GM10847 (cell line): ENCODE measurements around the gene KCNG2.

Source experiments
- POLR2A ChIP-seq: IDR thresholded peaks from 2 replicates; pipeline ENCODE4 v1.6.1; 2011; ENCODE audit not compliant: insufficient read length; ENCODE audit errors: extremely low read depth

The KCNG2 gene

GRCh38 chr18:79927607-79928562, 130.1 kb downstream of the KCNG2 start:
- no peak for TF ChIP-seq POLR2A

- no peak for TF ChIP-seq POLR2A
These were observed 130.8 kb downstream of the KCNG2 start for GRCh38 chr18:79928563-79928960.

DNA sequence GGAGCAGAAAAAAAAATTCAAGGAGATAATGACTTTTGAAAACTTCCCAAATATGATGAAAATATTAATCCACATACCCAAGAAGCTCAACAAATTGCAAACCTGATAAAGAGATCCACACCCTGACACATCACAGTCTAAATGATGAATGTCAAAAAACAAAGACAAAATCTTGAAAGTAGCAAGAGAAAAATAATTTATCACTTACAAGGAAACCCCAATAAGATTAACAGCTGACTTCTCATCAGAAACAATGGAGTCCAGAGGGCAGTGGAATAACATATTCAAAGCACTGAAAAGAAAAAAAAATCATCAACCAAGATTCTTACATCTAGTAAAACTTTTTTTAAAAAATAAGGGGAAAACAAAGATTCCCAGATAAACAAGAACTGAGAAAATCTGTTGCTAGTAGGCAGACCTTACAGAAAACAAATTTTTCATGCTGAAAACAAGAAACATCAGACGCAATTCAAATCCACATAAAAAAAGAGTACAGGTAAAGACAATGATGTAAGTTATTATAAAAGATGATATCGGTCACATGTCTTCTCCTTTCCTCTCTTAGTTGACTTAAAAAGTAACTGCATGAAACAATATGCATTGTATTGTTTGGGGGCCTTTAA, 132.4 kb downstream of the KCNG2 start:
- TF ChIP-seq POLR2A, result no peak

- no peak for TF ChIP-seq POLR2A
These were observed 133.7 kb downstream of the KCNG2 start for GRCh38 chr18:79931475-79931874.

- TF ChIP-seq POLR2A, result no peak
These were observed 135.2 kb downstream of the KCNG2 start for GRCh38 chr18:79932907-79933306.

DNA sequence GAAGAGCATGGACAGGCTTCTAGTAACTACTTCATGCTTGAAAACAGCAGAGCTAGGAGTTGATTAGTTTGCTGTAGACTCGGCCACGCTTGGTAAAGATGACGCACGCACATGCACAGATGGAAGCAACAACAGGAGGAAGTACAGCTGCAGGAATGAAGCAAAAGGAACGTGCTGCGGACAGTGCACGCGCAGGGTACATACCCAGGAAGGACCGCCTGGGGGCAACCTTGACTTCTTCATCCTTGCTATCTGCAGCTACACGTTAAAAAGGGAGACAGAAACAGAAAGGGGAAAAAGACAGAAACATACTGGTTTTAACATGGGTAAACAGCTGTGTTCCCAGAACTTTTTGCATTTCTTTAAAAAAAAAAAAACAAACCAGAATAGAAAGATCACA, 136.0 kb downstream of the KCNG2 start:
- no peak for TF ChIP-seq POLR2A

- no peak for TF ChIP-seq POLR2A
These were observed 136.8 kb downstream of the KCNG2 start for GRCh38 chr18:79934311-79935097.

DNA sequence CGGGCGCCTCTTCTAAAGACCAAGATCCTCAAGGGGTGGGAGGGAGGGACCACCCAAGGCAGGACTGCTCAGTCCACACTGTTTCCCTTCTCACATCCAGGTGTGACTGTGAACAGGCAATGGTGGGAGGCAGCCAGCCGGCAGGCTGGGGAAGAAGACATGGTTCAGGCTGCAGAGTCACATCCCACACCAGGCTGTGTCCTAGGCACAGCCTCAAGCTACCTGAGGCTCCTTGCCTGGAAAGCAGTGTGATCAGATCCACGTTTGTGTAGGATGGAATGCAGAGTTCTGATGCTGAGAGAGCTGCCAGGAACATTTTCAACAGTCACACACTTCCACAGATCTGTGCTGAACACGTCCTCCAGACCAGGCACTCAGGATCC, 137.4 kb downstream of the KCNG2 start:
- TF ChIP-seq POLR2A, result no peak

DNA sequence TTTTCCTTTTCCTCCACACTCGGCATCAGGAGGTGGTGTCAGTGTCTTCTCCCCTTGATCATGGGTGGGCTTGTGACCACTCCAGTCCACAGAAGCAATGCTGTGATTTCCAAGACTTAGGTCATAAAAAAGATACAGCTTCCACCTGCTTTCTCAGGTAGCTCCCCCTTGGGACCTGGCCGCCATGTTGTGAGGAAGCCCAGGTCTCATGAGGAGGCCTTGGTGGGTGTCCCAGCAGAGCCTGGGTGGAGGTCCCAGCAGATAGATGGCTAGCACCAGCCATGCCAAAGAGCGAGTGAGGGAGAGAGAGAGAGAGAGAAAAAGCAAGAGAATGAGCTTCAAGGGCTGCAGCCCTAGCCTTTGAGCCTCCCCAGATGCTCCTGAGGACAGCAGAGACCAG, 137.8 kb downstream of the KCNG2 start:
- TF ChIP-seq POLR2A, result no peak

DNA sequence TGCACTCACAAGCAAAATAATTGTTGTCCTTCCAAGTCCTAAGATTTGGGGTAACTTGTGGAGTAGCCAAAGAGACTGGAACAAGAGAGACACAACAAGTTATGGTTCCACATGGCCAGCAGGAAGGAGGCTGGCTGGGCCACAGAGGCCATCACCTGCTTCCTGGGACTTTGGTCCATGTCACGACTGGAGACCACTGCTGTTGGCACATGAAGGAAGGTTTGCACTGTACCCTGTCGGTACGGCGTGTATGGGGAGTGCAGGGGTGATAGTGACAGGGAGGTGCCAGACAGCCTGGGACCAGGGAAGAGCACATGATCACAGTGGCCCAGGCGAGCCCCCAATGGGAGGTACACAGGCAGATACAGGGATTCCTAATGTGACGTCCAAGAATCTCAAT, 138.2 kb downstream of the KCNG2 start:
- no peak for TF ChIP-seq POLR2A

DNA sequence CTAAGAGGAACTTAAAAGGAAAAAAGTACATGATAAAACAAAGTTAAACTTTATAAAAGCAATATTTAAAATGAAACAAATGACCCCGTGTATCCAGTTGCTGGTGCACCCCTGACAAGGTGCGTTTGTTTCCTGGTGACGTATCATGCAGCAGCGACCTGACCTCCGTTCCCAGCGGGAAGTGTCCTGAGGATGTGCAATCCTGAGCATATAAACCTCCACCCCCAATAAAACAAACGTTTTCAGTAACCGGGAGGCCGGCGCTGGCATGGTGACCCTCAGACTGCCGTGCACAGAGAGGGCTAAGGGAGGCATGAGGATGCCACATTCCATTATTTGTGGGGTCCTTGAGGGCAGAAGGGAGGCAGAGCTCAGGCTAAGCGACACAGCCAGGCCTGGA, 138.9 kb downstream of the KCNG2 start:
- no peak for TF ChIP-seq POLR2A

DNA sequence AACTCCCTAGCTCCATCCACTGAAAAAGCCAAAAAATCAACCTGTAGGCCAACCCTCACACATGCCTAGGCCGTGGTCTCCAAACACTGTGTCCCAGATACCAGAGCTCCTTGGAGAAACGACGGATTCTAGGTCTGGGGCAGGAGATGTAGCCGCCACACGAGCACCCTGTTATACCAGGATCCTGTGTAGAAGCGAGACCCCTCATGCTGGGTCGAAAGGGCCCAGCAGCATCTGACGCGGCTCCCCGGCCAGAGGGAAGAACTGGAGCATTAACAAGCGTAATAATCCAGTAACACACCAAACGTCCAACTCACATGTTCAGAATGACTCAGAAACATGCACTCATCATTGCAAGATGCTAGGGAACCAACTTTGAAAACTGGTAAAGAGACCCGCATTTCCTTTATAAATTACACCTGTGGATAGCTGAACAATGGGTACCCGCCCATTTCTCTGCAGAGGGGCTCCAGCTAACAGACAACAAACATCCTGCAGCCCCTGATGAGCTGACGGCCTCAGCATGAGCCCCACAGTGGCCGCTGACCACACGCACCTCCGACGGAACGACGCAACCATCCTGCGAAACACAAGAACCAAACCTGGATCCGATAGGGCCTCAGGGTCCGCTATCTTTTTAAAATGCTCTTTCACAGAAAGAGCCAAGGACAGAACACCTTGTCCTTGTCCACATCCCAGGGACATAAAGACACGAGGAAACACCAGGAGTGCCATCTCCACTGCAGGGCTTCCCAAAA, 139.5 kb downstream of the KCNG2 start:
- TF ChIP-seq POLR2A, result no peak

DNA sequence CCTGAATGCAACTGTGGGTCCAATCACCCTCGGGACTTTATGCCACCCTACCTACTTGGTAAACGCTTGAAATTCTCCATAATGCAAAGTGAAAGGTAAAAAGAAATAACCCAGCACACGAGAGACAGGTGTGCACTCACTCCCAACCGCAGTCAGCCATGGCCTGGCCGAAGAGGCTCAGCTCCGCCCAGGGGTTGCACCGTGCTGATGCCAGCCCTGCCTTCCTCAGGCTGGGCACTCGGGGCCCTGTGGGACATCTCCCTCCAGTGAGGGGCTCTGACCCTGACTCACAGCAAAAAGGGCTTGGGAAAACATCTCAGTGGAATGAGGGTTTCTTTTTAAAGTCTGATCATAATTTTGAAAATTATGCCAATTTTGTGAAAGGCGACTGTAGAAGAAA, 140.5 kb downstream of the KCNG2 start:
- TF ChIP-seq POLR2A, result no peak

GRCh38 chr18:79939096-79939495, 141.4 kb downstream of the KCNG2 start:
- no peak for TF ChIP-seq POLR2A
